IPS DF 6.9 (cell line): ENCODE measurements around the gene ADGRD1.
"Not testable (repeated sequence)": the region's sequence is repeated elsewhere in the genome, so short reads cannot be mapped to it uniquely, and the experiment has no call there.

Experiments
- DNase-seq: peaks from one replicate; pipeline ENCODE4 v3.0.0-alpha.2; 2013; ENCODE audit warnings: low read depth, low spot score
- H3K27ac ChIP-seq: one replicate; pipeline ENCODE4 v1.5.1; 2013; ENCODE audit warnings: low read length, control low read depth
- H3K27me3 ChIP-seq: 2 replicates; pipeline ENCODE4 v1.6.1; 2013; ENCODE audit warnings: mild to moderate bottlenecking, low read length; ENCODE audit not compliant: control insufficient read depth, insufficient read depth
- H3K36me3 ChIP-seq: 2 replicates; pipeline ENCODE4 v1.6.1; 2013; ENCODE audit warnings: low read length; ENCODE audit not compliant: control insufficient read depth, insufficient read depth
- H3K4me1 ChIP-seq: 2 replicates; pipeline ENCODE4 v1.6.1; 2013; ENCODE audit warnings: low read length; ENCODE audit not compliant: control insufficient read depth, insufficient read depth
- H3K4me3 ChIP-seq: 2 replicates; pipeline ENCODE4 v1.5.1; 2013; ENCODE audit warnings: mild to moderate bottlenecking, low read length
- H3K9me3 ChIP-seq: 2 replicates; pipeline ENCODE4 v1.6.1; 2013; ENCODE audit warnings: low read length, inconsistent platforms; ENCODE audit not compliant: control insufficient read depth, insufficient read depth
- WGBS: extraction: QIAGEN DNeasy Blood & Tissue Kit; methylation state at CpG from one replicate; pipeline ENCODE4 v1.1.7; 2013; ENCODE audit warnings: mixed read lengths, missing lambda C conversion rate; ENCODE audit not compliant: insufficient read length, insufficient coverage; 5-methylcytosine and 5-hydroxymethylcytosine counted together

ADGRD1 gene

DNA sequence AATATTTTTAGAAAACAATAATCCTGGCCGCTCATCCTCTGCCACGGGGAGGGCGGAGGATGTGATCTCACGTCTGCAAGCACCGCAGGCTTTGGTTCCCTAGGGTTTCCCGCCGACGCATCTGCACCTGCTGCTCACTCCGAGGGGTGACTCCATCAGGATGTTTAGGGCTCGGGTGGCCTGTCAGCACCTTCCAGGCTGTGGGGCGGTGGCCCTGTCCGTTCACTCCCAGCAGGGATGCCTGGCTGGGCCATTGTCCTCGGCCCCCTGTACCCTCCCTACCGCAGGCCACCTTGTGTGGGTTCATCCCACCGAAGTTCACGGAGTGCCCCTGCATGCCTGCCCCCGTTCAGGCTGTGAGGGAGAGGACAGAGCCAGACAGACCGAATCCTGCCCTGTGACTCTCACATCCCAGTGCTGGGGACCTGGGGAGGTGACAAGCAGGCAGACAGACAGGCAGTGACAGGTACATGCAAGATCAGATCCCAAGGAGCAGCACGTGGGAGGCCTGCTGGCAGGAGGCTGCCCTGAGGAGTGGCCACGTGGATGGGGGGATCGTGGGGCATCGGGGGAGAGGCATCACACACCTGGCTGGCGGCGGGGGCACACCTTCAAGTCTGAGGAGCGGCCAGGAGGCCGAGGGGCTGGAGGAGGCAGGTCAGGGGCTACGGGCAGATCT lies 112.6 kb downstream of the ADGRD1 start:
- no peak for DNase-seq
- Histone ChIP-seq H3K36me3 (no peaks in the 10 kb centered on the region; the same call in 1 of the 2 replicates), H3K9me3 (no peaks in the 10 kb centered on the region), H3K27ac (no peak overlapping the region), H3K4me1 (no peaks in the 10 kb centered on the region; the same call in 1 of the 2 replicates), H3K4me3 (no peak overlapping the region), H3K27me3 (no peaks in the 10 kb centered on the region)
- no CpG with 5 or more reads among the region's 27 CpGs for WGBS

DNA sequence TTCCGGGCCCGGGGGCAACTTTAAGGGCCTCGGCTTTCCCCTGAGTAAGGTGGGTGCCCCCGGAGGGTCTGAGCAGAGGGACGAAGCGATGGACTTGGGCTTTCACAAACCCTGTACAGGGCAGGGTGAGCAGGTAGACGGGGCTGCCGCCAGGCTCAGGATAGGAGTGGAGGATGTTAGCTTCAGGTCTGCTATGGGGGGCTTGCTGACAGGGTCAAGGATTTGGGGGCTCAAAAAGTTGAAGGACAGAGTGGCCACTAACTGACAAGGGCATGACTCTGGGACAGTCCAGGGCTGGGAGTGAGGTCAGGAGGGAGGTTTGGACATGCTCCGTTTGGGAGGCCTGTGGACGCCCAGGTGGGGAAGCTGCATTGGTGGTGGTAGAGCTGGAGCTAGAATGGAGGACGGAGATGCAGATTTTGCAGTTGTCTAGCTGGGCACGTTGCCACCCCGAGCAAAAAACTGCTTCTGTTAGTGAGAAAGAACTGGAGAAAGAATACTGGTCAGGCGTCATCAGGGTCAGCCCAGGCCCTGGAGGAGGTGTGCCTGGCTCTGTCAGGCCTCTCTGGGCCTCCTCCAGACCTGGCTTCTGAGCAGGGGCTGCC lies 113.3 kb downstream of the ADGRD1 start:
- DNase-seq, result no peak
- H3K36me3 ChIP-seq, result no peaks in the 10 kb centered on the region; the same call in 1 of the 2 replicates
- H3K9me3 ChIP-seq, result no peaks in the 10 kb centered on the region
- no peaks in the 10 kb centered on the region for H3K27me3 ChIP-seq
- no peaks in the 10 kb centered on the region; the same call in 1 of the 2 replicates for H3K4me1 ChIP-seq
- WGBS, result no CpG with 5 or more reads among the region's 14 CpGs
- H3K4me3 ChIP-seq, result no peak overlapping the region
- no peak overlapping the region for H3K27ac ChIP-seq

DNA sequence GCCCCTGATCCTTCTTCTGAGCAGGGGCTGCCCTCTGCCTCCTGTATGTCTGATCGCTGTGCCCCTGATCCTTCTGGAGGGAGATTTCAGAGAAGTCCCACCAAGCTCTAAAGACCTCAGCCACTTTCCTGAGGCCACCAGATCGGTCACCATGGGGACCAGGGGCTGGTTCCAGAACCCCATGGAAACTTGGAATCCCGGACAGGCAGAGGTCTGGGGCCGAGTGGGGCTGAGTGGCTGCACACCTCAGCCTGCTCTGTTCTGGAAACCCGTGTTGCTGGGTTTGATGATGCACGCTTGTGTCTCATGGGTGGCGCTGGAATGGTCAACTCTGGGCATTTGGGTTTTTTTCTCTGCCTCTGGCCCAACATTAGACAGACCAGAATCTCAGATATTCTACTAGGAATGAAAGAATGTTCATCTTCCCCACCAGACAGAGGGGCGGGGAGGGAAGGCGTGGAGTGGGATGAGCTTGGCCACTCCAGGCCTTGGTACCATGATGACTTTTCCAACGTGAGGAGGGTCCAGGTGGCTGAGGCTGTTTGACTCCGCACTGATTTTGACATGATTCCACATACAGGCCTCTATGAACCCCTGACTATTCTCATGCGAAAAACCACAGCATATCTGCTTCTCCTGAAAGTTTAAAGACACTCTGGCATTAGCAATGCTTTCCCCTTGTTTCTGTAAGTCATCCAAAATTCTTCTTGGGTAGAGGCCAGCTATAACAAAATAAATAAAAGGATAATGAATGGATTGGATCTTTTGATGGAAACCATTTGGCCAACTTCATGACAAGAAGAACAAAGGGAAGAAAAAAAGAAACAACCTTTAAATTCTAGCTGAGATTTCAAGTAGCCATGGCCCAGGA lies 114.5 kb downstream of the ADGRD1 start:
- H3K4me3 ChIP-seq, result no peak overlapping the region
- H3K9me3 ChIP-seq, result no peaks in the 10 kb centered on the region
- no CpG with 5 or more reads among the region's 12 CpGs for WGBS
- no peaks in the 10 kb centered on the region; the same call in 1 of the 2 replicates for H3K4me1 ChIP-seq
- H3K27ac ChIP-seq, result no peak overlapping the region
- DNase-seq, result no peak
- H3K36me3 ChIP-seq, result no peaks in the 10 kb centered on the region; the same call in 1 of the 2 replicates
- no peaks in the 10 kb centered on the region for H3K27me3 ChIP-seq

GRCh38 chr12:131068926-131069720 lies 115.4 kb downstream of the ADGRD1 start:
- H3K4me1 ChIP-seq, H3K9me3 ChIP-seq, H3K36me3 ChIP-seq, H3K4me3 ChIP-seq, H3K27me3 ChIP-seq, H3K27ac ChIP-seq, DNase-seq: not testable (repeated sequence)
- no CpG with 5 or more reads among the region's 17 CpGs for WGBS

- not testable (repeated sequence) for H3K4me1 ChIP-seq, H3K4me3 ChIP-seq, H3K27me3 ChIP-seq, H3K27ac ChIP-seq, H3K9me3 ChIP-seq, H3K36me3 ChIP-seq, DNase-seq
- WGBS, result no CpG with 5 or more reads among the region's 21 CpGs
Measured at GRCh38 chr12:131070136-131070535, 116.4 kb downstream of the ADGRD1 start.

GRCh38 chr12:131070668-131071067 lies 117.0 kb downstream of the ADGRD1 start:
- no CpG with 5 or more reads among the region's 6 CpGs for WGBS
- H3K27ac ChIP-seq, H3K27me3 ChIP-seq, DNase-seq, H3K4me3 ChIP-seq, H3K4me1 ChIP-seq, H3K36me3 ChIP-seq, H3K9me3 ChIP-seq: not testable (repeated sequence)

GRCh38 chr12:131071234-131071820 lies 117.6 kb downstream of the ADGRD1 start:
- not testable (repeated sequence) for H3K36me3 ChIP-seq, DNase-seq, H3K4me1 ChIP-seq, H3K9me3 ChIP-seq, H3K27me3 ChIP-seq, H3K4me3 ChIP-seq, H3K27ac ChIP-seq
- WGBS, result no CpG with 5 or more reads among the region's 12 CpGs

DNA sequence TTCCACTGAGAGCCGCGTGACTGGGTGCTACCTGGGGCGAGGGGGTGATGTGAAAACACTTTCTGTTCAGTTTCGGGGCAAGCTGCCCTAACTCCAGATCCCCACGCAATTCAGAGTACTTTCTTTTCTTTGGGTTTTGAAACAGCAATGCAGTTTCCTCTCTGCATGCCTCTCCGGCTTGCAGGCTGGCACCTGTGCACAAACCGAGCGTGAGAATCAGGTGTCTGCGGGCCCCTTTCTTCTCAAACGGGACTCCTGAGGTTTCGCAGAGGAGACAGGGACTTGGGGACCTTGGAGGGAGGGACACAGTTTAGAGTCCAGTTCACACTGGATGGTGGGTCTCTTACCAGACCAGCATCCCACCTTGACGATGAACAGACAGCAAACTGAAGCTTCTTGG lies 118.2 kb downstream of the ADGRD1 start:
- DNase-seq, H3K4me3 ChIP-seq, H3K36me3 ChIP-seq, H3K4me1 ChIP-seq, H3K9me3 ChIP-seq, H3K27me3 ChIP-seq, H3K27ac ChIP-seq: not testable (repeated sequence)
- no CpG with 5 or more reads among the region's 12 CpGs for WGBS

GRCh38 chr12:131072451-131073230 lies 118.9 kb downstream of the ADGRD1 start:
- H3K36me3 ChIP-seq, result no peaks in the 10 kb centered on the region
- H3K4me1 ChIP-seq, result no peaks in the 10 kb centered on the region
- H3K9me3 ChIP-seq, result no peaks in the 10 kb centered on the region
- H3K27me3 ChIP-seq, result no peaks in the 10 kb centered on the region
- DNase-seq, result no peak
- H3K4me3 ChIP-seq, result no peak overlapping the region
- no peak overlapping the region for H3K27ac ChIP-seq
- no CpG with 5 or more reads among the region's 3 CpGs for WGBS
